ENCODE measurements around the gene MTM1.

GRCh38 chrX:150565551-150565950, 2.9 kb upstream of the MTM1 start:
- TF ChIP-seq, protein P1, sequence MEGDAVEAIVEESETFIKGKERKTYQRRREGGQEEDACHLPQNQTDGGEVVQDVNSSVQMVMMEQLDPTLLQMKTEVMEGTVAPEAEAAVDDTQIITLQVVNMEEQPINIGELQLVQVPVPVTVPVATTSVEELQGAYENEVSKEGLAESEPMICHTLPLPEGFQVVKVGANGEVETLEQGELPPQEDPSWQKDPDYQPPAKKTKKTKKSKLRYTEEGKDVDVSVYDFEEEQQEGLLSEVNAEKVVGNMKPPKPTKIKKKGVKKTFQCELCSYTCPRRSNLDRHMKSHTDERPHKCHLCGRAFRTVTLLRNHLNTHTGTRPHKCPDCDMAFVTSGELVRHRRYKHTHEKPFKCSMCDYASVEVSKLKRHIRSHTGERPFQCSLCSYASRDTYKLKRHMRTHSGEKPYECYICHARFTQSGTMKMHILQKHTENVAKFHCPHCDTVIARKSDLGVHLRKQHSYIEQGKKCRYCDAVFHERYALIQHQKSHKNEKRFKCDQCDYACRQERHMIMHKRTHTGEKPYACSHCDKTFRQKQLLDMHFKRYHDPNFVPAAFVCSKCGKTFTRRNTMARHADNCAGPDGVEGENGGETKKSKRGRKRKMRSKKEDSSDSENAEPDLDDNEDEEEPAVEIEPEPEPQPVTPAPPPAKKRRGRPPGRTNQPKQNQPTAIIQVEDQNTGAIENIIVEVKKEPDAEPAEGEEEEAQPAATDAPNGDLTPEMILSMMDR (IDR thresholded peaks at IDR 0.05; ENCODE audit: insufficient read depth, low read length, poor library complexity, severe bottlenecking) = no peak
- no peak for TF ChIP-seq EZH2phosphoT487 (conservative IDR thresholded peaks at IDR 0.05; ENCODE audit: low read length)

Measured in SU-DHL-6 (cell line).